Sigmoid colon (tissue), 4 donors: ENCODE data around the gene CCNT1.
"Not testable (repeated sequence)": the region's sequence is repeated elsewhere in the genome, so short reads cannot be mapped to it uniquely, and the experiment has no call there.

Experiments used
- CTCF ChIP-seq, 4 experiments: fragments of 450-650 bp in 3 of 4; fragments of 200-600 bp in 1 of 4; IDR thresholded peaks; one replicate each; pipeline ENCODE4 v1.5.1; 2016 to 2019; ENCODE audit warnings: antibody characterized with exemption in 4 of 4, mild to moderate bottlenecking in 3 of 4, moderate library complexity in 2 of 4
- EP300 ChIP-seq, 4 donors: sonication (generic); formaldehyde crosslinking; IDR thresholded peaks; one replicate each; pipeline ENCODE4 v1.6.1; 2017; ENCODE audit warnings: antibody characterized with exemption in 4 of 4
- POLR2A ChIP-seq, 2 donors: fragments of 450-650 bp; IDR thresholded peaks; one replicate each; pipeline ENCODE4 v1.6.1; 2016; ENCODE audit warnings: antibody characterized with exemption in 2 of 2, mild to moderate bottlenecking in 2 of 2, moderate library complexity in 2 of 2
- POLR2AphosphoS5 ChIP-seq, 4 donors: sonication (generic); formaldehyde crosslinking; IDR thresholded peaks; one replicate each; pipeline ENCODE4 v1.6.1; 2017; ENCODE audit warnings: antibody characterized with exemption in 4 of 4

- not testable (repeated sequence) for TF ChIP-seq POLR2AphosphoS5, EP300, CTCF, POLR2A (IDR thresholded peaks at IDR 0.05)
Measured at GRCh38 chr12:48719002-48719401, 2.5 kb upstream of the CCNT1 start.
